ENCODE measurements around the gene DDAH1. TPM values are rescaled to one million over a fixed set of nuclear protein-coding genes. Genes with fewer than 3 reads are reported as not detected.

DDAH1 gene
- total and polyA plus RNA-seq, 4 donors: 25.8 to 42.7 (median 31.7) TPM

- H3K27me3 ChIP-seq (ENCODE audit: control insufficient read depth in 4 of 4, insufficient read depth in 4 of 4, low read length in 3 of 4): no peaks in the 10 kb centered on the region
- peaks cover 6 to 32% (median 21%) of the 10 kb centered on the region in 4 donors for H3K4me1 ChIP-seq (ENCODE audit: control insufficient read depth in 4 of 4, insufficient read depth in 4 of 4, low read length in 3 of 4)
- H3K9me3 ChIP-seq (ENCODE audit: control insufficient read depth in 4 of 4, low read length in 3 of 4): no peaks in the 10 kb centered on the region
- H3K4me3 ChIP-seq (ENCODE audit: low read depth in 1 of 3, low read length in 3 of 3): no peak overlapping the region
- H3K27ac ChIP-seq (ENCODE audit: low read depth in 1 of 2, low read length in 2 of 2): peak overlapping the region in 1 of 2 donors; percentile 69
- 94% methylated on average over 3 of the region's 3 CpGs for WGBS
- H3K9ac ChIP-seq (ENCODE audit: low read depth in 1 of 2, low read length in 2 of 2): no peak overlapping the region
- DNase-seq (ENCODE audit: low spot score): no peak
- no peak for TF ChIP-seq ZBTB33 (IDR thresholded peaks at IDR 0.05)
- no peak for TF ChIP-seq NR2F2 (IDR thresholded peaks at IDR 0.05)
- no peak for TF ChIP-seq RAD21 (IDR thresholded peaks at IDR 0.05)
- no peak for TF ChIP-seq HNF4A (conservative IDR thresholded peaks at IDR 0.05)
- TF ChIP-seq SP1 (IDR thresholded peaks at IDR 0.05): no peak
- no peak for TF ChIP-seq FOXA1 (IDR thresholded peaks at IDR 0.05)
- no peak for TF ChIP-seq CTCF (IDR thresholded peaks at IDR 0.05; ENCODE audit: low read depth, low read length, missing input control)
- no peak for TF ChIP-seq ATF3 (IDR thresholded peaks at IDR 0.05)
- no peak for TF ChIP-seq YY1 (IDR thresholded peaks at IDR 0.05)
- no peak for TF ChIP-seq EGR1 (IDR thresholded peaks at IDR 0.05; ENCODE audit: low read depth in 2 of 2)
- TF ChIP-seq GABPA (IDR thresholded peaks at IDR 0.05 in 1 of 2, conservative IDR thresholded peaks at IDR 0.05 in 1 of 2): no peak
- TF ChIP-seq JUND (IDR thresholded peaks at IDR 0.05): no peak
- TF ChIP-seq FOXA2 (IDR thresholded peaks at IDR 0.05): no peak
- TF ChIP-seq RXRA (IDR thresholded peaks at IDR 0.05): no peak
- TF ChIP-seq REST (IDR thresholded peaks at IDR 0.05): no peak
- TF ChIP-seq HNF4G (IDR thresholded peaks at IDR 0.05): no peak
- no peak for TF ChIP-seq MAX (IDR thresholded peaks at IDR 0.05)
- no peaks in the 10 kb centered on the region for H3K36me3 ChIP-seq (ENCODE audit: control insufficient read depth in 4 of 4, insufficient read depth in 3 of 4, low read depth in 1 of 4, low read length in 3 of 4)
Observed at GRCh38 chr1:85445906-85446305, 19.1 kb downstream of the DDAH1 start.

- DNase-seq (ENCODE audit: low spot score): no peak
- H3K4me1 ChIP-seq (ENCODE audit: control insufficient read depth in 4 of 4, insufficient read depth in 4 of 4, low read length in 3 of 4): peaks cover 6 to 27% (median 21%) of the 10 kb centered on the region in 4 donors
- no peaks in the 10 kb centered on the region for H3K9me3 ChIP-seq (ENCODE audit: control insufficient read depth in 4 of 4, low read length in 3 of 4)
- H3K9ac ChIP-seq (ENCODE audit: low read depth in 1 of 2, low read length in 2 of 2): no peak overlapping the region
- H3K36me3 ChIP-seq (ENCODE audit: control insufficient read depth in 4 of 4, insufficient read depth in 3 of 4, low read depth in 1 of 4, low read length in 3 of 4): no peaks in the 10 kb centered on the region
- H3K27me3 ChIP-seq (ENCODE audit: control insufficient read depth in 4 of 4, insufficient read depth in 4 of 4, low read length in 3 of 4): no peaks in the 10 kb centered on the region
- H3K27ac ChIP-seq (ENCODE audit: low read depth in 1 of 2, low read length in 2 of 2): no peak overlapping the region
- no peak overlapping the region for H3K4me3 ChIP-seq (ENCODE audit: low read depth in 1 of 3, low read length in 3 of 3)
- WGBS: 92% methylated on average over 1 of the region's 1 CpG
- TF ChIP-seq REST (IDR thresholded peaks at IDR 0.05): no peak
- no peak for TF ChIP-seq RAD21 (IDR thresholded peaks at IDR 0.05)
- TF ChIP-seq JUND (IDR thresholded peaks at IDR 0.05): no peak
- no peak for TF ChIP-seq FOXA2 (IDR thresholded peaks at IDR 0.05)
- no peak for TF ChIP-seq SP1 (IDR thresholded peaks at IDR 0.05)
- TF ChIP-seq ZBTB33 (IDR thresholded peaks at IDR 0.05): no peak
Observed at GRCh38 chr1:85444381-85444780, 20.6 kb downstream of the DDAH1 start.
